ENCODE data around the gene PRPS1L1. TPM values are rescaled to one million over a fixed set of nuclear protein-coding genes. Genes with fewer than 3 reads are reported as not detected.

PRPS1L1 gene
- total and polyA plus RNA-seq, 2 experiments from 2014 or later = not detected

GRCh38 chr7:18036783-18037182, 9.1 kb upstream of the PRPS1L1 start:
- H3K4me1 ChIP-seq (ENCODE audit: insufficient read depth) = no peaks in the 10 kb centered on the region
- H4K20me1 ChIP-seq (replicated peaks; ENCODE audit: insufficient read depth) = no peaks in the 10 kb centered on the region
- no peak overlapping the region for H2AFZ ChIP-seq
- Mint-ChIP-seq H3K4me1 (no peaks in the 10 kb centered on the region), H3K4me3 (no peak overlapping the region), H3K36me3 (ENCODE audit: low read depth) (no peaks in the 10 kb centered on the region), H3K27me3 (ENCODE audit: insufficient read depth, low read depth, poor library complexity) (peaks cover 2% of the 10 kb centered on the region), H3K9me3 (no peaks in the 10 kb centered on the region), H3K27ac (no peak overlapping the region)
- ATAC-seq (no peak), DNase-seq (ENCODE audit: low spot score) (no peak)
- no peak for TF ChIP-seq NANOG (IDR thresholded peaks at IDR 0.05; ENCODE audit: borderline replicate concordance)
- no peak for TF ChIP-seq ETS1 (IDR thresholded peaks at IDR 0.05)
- no peak for TF ChIP-seq REST (IDR thresholded peaks at IDR 0.05; ENCODE audit: unreplicated experiment)
- TF ChIP-seq CREB1 (CRISPR knock-in tag; IDR thresholded peaks at IDR 0.05; ENCODE audit: low read depth) = no peak
- no peak for TF ChIP-seq EZH2phosphoT487 (IDR thresholded peaks at IDR 0.05; ENCODE audit: unreplicated experiment)
- no peak for TF ChIP-seq JUNB (IDR thresholded peaks at IDR 0.05; ENCODE audit: unreplicated experiment)
- no peak for TF ChIP-seq EZH2 (IDR thresholded peaks at IDR 0.05; ENCODE audit: low read depth, unreplicated experiment)
- TF ChIP-seq ZNF114 (CRISPR knock-in tag; IDR thresholded peaks at IDR 0.05) = no peak
- no peak for TF ChIP-seq ZNF462 (CRISPR knock-in tag; IDR thresholded peaks at IDR 0.05)
- TF ChIP-seq CTCF (conservative IDR thresholded peaks at IDR 0.05; ENCODE audit: low read depth in 2 of 2) = no peak
- TF ChIP-seq ZNF331 (CRISPR knock-in tag; IDR thresholded peaks at IDR 0.05; ENCODE audit: low read depth) = no peak
- no peak for TF ChIP-seq POLR2AphosphoS5 (IDR thresholded peaks at IDR 0.05; ENCODE audit: low read depth)
- no peak for TF ChIP-seq STAT1 (IDR thresholded peaks at IDR 0.05; ENCODE audit: unreplicated experiment)
- no peaks in the 10 kb centered on the region for H3F3A ChIP-seq (replicated peaks; ENCODE audit: low read depth)
- no peak overlapping the region for H3K27ac ChIP-seq (ENCODE audit: low read depth)
- H3K36me3 ChIP-seq (ENCODE audit: insufficient read depth) = no peaks in the 10 kb centered on the region
- H3K9me2 ChIP-seq (ENCODE audit: insufficient read depth) = peaks cover 3% of the 10 kb centered on the region; the same call in 1 of the 2 replicates
- no peak overlapping the region for H3K4me3 ChIP-seq
- H3K27me3 ChIP-seq (ENCODE audit: insufficient read depth) = no peaks in the 10 kb centered on the region
- no peaks in the 10 kb centered on the region for H3K79me2 ChIP-seq (replicated peaks; ENCODE audit: insufficient read depth)
- H3K4me2 ChIP-seq = no peak overlapping the region
